ENCODE data around the gene TMEM132C.

- no peak for TF ChIP-seq CTCF (conservative IDR thresholded peaks at IDR 0.05)
- TF ChIP-seq ZFX (IDR thresholded peaks at IDR 0.05): no peak
Measured at GRCh38 chr12:128258866-128259555, 8.0 kb upstream of the TMEM132C start.

Data from C4-2B (cell line).